ENCODE data around the gene PLCG1.
"Not testable (repeated sequence)": the region's sequence is repeated elsewhere in the genome, so short reads cannot be mapped to it uniquely, and the experiment has no call there.

PLCG1 gene

DNA sequence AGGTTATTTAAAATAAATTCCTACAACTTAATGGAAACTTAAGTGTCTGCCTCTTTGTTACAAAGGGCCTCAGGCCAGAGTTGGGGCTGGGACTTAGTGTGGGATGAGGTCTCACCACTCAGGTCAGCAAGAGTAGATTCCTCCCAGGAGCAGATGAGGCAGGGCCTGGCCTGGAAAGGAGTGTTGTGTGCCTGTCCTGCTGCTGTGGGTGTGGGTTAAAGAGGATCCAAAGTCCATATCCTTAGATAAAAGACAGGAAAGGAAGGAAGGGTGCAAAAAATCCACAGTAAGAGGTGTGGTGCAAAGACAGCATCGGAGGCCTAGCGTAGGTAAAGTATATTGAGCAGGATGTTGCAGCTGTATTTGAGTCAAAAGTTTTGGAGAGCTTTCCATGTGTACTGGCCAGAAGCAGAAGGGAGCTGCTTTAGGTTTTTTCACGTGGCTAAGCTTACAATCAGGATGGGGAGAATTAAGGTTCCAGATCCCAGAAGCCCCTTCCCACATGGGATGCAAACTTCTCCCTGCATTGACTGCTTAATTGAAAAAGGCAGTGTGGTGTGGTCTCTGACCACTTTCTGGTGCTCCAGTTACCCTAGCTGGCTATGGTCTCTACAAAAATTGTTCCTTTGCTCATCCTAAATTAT is 12.8 kb upstream of the PLCG1 start:
- DNase-seq (ENCODE audit: low read depth), result no peak

GRCh38 chr20:41125530-41126457 is 11.5 kb upstream of the PLCG1 start:
- no peak for DNase-seq (ENCODE audit: low read depth)

GRCh38 chr20:41126719-41127118 is 10.6 kb upstream of the PLCG1 start:
- DNase-seq (ENCODE audit: low read depth), result no peak

DNA sequence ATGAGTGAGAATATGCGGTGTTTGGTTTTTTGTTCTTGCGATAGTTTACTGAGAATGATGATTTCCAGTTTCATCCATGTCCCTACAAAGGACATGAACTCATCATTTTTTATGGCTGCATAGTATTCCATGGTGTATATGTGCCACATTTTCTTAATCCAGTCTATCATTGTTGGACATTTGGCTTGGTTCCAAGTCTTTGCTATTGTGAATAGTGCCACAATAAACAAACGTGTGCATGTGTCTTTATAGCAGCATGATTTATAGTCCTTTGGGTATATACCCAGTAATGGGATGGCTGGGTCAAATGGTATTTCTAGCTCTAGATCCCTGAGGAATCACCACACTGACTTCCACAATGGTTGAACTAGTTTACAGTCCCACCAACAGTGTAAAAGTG is 9.0 kb upstream of the PLCG1 start:
- not testable (repeated sequence) for DNase-seq (ENCODE audit: low read depth)

DNA sequence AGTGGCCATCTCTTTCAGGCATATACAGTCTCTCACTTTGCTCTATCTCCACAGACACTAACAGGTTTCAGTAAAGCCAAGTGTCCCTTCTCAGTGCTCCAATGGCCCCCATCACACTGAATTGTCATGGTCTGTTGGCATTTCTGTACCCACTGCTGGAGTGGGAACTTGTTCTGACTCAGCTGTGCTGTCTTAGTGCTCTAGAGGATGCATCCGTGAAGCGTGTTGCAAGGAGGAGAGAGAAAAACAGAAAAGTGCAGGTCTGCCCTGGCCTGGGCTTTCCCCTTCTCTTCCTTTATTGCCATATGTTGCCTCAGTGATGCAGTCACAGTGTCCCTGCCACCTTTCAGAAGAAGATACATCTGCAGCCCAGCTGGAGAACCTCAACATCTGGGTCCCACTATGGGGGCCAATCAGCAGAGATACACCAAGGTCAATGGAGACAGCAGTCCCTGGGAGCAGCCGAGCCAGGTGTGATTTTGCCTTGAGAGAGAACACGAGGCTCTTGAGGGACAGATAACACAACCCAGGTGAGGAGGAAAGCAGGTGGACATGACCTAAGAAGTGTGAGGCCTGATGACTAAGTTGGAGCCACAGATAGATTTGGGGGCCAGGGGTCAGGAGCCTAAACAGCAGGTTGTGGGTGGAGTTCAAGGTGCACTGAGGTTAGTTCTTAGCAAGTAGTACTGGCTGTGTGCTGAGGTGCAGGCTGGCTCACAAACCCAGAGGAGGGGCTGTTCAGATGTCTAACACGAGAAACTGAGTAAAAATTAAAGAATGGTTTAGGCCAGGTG is 5.6 kb upstream of the PLCG1 start:
- DNase-seq (ENCODE audit: low read depth), result no peak

GRCh38 chr20:41132388-41132775 is 5.0 kb upstream of the PLCG1 start:
- DNase-seq (ENCODE audit: low read depth), result not testable (repeated sequence)

DNA sequence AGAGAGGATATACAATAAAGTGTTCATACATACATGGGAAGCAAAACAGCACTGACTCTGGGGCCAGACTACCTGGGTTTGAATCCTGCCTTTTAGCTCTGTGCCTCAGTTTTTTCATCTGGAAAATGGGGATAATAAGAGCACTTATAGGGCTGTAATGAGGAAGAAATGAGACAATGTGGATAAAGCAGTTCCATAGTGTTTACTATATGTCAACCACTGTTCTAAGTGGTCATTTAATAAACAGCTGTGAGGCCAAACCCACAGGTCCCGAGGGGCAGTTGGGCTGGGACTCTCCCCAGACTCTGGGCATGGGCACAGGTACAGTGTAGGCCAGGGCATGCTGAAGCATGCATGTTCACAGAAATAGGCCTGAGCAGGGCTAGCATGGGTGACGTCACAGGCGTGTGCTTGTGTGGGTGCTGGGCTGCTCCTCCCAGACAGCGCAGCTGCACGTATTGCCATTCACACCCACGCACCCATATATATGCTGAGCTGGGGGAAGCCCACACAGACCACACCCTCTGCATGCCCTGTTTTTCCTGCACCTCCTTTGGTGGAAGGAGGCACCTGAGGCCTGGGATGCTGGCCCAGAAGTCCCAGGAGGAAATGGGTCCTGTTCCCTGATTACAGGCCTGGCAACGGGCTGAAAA is 3.5 kb upstream of the PLCG1 start:
- no peak for DNase-seq (ENCODE audit: low read depth)

DNA sequence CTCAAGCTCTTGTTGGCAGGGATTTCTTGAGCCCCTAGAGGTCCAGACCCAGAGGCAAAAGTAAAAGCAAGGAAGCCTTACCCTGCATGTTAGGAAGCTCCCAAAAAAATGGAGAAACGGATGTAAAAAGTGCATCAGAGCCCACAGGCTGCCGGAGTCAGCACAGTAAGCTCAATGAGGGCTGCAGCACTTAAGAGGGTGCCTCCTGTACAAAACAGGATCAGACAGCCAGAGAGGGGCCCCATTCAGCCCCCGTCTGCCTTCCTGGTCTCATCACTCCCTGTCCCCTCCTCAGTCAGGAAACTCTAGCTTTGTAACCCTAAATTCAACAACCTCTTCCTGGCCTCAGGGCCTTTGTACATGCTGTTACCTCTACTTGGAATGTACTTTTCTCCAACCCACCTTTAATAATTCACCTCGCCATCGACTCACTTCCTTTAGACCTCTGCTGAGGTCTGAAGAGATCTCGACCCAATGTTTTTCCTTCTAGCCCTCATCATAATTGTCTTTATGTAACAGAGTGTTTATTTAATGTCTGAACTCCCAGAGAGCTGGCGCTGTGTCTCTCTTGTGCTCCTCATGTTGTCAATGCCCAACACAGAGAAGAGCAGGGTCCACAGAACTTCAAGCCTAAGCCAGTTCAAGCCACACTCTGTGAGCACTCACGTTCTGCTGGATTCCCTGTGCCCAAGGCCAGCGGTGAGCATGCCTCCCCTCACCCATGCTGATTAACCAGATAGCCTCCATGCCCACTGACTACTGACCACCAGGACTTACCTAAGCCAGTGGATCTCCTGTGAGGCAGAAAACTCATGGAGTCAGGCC is 2.8 kb upstream of the PLCG1 start:
- DNase-seq (ENCODE audit: low read depth), result no peak

DNA sequence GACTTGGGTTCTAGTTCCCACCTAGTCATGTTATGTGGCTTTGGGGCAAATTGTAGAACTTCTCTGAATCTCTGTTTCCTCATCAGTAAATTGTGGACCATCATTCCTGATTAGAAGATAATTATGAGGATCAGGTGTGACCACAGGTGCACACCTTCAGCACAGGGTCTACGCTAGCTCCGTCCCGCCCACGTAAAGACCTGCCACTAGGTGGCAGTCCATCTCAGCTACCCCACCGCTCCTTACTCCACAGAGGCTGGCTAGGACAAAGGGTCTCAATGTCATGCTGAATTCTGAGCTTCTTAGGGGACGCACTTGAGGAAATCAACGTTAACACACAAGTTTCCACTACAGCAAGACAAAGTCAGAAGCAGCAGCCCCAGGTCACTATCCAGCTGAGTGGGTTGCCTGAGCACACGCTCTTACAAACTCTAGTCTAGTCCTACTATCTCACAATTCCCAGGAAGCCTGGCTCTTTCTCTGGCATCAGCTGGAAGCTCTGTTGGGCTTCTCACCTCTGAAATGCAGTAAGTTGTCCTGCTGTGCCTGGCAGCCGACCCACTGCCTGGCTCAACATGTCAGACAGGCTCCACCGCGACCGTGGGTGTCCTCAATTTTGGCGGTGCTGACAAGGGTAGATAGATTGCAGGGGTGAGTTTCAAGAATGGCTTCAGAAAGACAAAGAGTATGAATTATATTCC is 2.0 kb upstream of the PLCG1 start:
- DNase-seq (ENCODE audit: low read depth), result no peak

GRCh38 chr20:41135888-41136679 is 1.3 kb upstream of the PLCG1 start:
- DNase-seq (ENCODE audit: low read depth), result no peak

DNA sequence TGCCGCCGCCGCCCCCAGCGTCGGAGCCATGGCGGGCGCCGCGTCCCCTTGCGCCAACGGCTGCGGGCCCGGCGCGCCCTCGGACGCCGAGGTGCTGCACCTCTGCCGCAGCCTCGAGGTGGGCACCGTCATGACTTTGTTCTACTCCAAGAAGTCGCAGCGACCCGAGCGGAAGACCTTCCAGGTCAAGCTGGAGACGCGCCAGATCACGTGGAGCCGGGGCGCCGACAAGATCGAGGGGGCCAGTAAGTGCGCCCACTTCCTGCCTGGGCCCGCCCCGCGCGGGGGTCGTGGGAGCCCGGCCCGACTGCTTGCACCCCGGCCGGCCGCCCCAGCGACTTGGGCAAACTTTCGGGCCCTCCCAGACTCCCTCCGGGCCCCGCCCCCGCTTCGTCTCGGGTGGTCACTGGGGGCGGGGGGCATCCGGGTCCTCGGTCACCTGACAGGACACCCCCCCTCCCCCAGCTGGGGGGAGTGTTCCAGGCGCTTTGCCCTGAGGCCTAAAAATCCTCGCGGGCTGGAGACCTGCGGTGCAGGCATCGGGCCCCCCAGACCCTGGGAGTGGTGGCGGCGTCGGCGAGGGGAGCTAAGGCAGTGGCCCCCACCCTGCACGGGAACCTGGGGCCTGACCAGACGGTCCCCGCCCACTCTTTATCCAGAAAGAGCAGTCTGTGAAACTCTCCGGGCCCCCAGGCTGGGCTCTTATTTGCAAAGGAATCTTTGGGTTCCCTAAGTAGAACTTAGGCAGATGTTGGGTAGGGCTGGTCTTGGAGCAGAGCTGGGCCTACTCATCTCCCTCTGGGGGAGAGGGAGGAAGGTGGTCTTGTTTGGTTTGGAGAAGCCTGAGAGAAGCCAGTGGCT is 501 bp downstream of the PLCG1 start:
- DNase-seq (ENCODE audit: low read depth), result no peak

GRCh38 chr20:41138475-41139226 is 1.3 kb downstream of the PLCG1 start:
- no peak for DNase-seq (ENCODE audit: low read depth)

DNA sequence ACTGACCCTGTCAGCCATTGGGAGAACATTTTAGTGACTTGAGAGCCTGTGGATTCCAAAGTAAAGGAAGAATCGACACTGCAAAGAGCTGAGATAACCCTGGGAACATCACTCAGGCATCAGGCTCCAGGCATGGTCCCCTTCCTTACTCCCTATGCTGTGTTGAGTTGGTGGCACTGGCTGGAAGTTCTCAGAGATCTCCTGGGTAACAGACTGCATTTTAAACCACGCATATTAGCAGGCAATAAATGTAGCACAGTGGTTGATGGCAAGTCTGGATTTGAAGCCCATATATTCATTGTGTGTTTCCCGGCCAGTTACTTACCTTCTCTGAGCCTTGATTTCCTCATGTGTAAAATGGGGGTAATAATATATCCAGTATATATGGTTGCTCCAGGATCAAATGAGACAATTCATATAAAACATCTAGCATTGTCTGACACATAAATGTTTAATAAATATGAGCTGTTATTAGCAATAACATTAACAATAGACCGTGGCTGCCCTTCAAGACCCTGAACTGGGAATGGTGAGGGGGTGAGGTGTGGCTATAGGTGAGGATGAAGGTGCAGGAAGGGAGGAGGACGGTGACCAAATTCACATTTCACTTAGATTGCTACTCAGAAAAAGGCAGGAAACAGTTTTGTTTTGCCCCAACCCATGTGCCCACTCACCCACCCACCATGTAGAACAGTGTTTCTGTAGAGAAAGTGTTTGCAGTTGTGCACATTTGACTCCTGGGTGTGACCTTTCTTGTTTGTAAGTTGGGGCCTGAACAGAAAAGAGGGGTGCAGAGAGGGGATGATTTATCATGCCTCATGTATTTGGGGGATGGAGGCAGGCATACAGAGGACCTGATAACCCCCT is 2.1 kb downstream of the PLCG1 start:
- no peak for DNase-seq (ENCODE audit: low read depth)

- DNase-seq (ENCODE audit: low read depth), result no peak
These were observed 3.1 kb downstream of the PLCG1 start for GRCh38 chr20:41140226-41141133.

DNA sequence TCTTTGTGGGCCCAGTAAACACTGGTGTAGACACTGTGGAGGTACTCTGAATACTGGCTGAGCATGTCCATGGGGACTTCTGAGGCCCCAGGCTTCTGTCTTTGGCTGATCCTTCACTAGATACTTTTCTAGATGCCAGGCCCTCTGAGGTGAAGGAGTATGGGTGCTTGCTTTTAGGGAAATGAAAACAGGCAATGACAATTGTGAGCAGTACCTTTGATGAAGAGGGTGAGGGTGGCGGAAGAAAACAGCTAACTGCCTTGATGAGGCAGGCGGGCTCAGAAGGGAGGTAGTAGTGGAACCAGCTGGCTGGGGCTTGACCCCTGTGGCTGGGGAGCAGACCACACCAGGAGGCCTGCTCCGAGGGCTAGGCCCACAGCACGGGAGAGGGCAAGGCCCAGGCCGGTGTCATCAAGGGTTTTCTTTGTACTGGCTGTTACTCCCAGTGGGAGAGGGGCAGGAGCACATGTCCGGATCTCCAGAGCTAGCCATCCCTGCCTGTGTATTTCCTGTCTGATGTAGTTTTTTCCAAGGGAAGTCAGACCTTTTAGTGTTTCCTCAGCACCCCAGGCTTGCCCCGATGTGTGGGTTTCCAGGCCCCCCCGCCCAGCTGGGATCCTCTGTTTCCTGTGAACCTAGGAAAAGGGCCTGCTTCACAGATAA is 3.9 kb downstream of the PLCG1 start:
- no peak for DNase-seq (ENCODE audit: low read depth)
